8988T (cell line): ENCODE results near the gene PACRG.

ENCODE experiments used
- DNase-seq: peaks from one replicate; pipeline ENCODE4 v3.0.0; 2011

Gene PACRG

DNA sequence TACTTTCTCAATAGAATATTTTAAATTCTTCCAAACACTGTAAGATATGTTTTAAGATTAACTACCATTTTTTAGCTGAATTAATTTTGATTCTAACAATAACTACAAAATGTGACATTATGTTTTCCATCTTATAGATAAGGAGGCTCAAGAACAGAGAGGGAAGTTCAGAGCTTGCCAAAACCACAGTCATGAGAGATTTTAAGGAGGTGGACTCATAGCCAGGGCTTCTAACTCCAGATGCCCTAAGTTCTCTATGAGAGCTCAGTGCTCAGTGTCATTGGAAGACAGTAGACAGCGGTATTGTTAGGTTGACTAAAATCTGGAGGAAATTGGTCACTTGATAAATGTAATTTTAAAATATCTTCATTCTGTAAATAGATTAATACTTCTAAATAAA lies 144.2 kb downstream of the PACRG start:
- DNase-seq, result no peak

DNA sequence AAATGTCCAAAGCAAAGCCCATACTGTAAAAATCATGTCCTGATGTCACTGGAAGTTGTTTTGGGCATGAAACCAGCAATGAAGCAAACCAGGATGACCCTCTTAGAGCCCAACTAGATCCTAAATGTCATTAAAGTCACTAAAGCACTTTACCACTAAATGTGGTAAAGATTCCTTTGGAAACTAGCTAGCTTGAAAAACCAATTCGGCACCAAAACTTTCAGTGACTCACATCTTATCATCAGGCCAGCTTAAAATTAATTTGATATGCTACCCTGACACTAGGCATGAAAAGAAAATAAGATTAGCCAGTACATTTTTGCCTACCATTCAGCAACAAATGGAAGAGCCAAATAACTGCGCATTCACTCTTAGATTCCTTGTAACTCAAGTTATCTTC lies 145.8 kb downstream of the PACRG start:
- no peak for DNase-seq

DNA sequence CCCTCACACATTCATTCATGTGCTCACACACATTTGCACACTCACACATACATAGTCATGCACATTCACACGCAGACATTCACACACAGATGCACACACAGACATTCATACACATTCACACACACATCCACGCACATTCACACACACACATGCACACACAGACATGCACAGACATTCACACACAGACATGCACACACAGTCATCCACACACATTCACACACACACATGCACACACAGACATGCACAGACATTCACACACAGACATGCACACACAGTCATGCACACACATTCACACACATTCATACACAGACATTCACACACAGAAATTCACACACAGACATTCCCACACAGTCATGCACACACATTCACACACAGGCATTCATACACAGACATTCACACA lies 147.3 kb downstream of the PACRG start:
- DNase-seq, result no peak

DNA sequence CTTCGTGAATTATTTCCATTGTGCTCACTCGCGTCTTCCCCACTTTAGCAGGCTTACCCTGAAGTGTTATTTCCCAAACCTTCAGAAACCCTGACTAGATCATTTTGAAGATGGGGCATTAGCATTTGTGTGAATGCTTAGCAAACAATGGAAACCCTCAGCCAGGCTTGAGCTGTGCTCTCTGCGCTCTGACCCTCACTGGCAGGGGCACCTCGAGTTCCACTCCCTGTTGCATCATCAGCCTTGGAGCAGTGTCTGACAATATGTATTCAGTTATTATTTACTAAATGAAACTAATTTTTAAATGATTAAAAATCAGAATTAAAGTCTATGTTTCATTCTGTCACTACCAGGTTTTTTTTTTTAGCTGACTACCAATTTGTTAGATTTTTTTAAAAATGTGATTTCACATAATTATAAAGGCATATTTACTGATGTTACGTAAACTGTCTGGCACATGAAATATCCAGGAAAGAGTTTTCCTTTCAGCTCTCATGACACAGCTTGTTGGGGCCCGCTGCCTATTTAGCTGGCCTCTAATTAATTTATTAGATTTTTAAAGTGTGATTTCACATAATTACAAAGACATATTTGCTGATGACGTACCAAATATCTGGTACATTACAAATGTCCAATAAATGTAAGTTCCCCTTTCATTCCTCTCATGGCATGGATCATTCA lies 155.2 kb downstream of the PACRG start:
- no peak for DNase-seq

DNA sequence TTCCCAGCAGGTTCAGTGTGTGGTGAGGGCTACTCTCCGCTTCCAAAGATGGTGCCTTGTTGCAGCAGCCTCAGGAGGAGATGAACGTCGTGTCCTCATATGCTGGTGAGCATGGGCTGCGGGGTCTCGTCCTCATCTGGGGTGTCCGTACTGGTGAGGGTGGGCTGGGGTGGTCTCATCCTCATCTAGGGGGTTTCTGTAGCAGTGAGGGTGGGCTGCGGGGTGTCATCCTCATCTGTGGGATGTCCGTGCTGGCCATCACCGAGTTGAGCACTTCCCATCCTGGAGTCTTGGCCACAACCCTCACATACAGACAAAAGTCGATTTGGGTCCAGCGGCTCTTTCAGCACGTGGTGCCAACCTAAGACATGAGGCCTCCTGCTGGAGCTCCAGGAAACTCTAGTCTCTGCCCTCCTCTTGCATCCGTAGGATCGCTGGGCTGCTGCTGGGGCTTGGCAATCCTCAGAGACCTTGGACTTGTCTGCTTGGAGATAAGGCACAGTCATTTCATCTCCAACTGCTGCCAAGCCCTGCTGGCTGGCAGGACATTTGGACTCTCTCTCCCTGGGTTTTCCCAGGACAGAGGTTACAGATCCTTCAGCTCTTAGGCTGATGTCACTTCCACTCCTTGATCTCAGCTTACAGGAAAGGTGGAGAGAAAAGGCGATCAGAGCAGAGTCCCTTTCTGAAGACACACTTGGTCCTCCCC lies 160.4 kb downstream of the PACRG start:
- DNase-seq, result no peak

DNA sequence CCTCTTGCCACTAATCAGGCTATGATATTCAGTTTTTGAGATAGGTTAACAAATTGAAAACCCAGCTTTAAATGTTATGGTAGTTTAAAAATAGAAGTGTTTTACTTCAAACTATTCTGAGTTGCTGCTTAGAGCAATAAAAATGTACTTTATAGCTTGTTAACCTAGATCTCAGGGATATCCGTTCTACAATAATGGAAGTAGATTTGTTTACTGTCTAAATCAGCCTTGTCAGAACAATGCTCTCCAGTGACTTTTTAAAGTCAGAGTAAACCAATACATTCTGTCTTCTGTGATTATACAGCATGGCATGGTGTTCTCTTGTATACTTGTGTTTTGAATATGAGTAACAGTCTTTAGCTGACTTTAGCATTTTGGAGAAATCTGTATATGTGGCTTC lies 161.5 kb downstream of the PACRG start:
- no peak for DNase-seq

DNA sequence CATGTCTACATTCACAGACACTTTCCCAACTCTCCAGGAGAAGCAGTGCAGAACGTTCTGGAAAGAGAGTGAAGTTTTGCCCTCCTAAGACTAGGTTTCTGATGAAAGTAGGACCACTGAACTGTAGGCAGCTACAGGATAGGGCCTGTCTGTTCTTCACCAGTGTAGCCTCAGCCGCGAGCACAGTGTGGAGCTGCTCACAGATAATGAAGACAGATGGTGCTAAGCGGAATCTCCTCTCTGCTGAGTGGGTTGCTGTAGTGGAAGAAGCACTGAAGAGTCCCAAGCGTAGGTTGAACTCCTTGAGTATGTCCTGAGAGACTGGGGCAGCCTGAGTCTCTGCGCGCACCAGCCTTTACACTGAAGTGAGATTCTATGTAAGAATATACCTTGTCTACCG lies 170.2 kb downstream of the PACRG start:
- no peak for DNase-seq

DNA sequence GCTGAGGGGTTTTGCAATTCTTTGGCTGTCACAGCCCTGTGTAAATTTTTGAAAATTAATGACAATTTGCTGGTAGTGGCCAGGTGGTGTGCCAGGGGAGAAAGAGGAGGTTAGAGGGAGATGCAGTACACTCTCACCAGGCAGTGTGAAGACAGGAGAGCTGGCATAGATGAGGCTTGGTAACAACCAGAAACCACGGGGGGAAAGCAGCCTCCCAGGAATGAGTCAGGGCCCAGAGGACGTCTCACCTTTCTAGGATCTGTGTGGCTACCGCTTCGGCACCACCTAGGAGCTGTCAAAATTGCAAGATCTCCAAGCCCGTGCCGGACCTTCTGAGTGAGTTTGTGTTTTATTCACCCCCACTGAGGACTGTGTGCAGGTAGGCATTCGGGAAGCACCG lies 171.4 kb downstream of the PACRG start:
- no peak for DNase-seq

DNA sequence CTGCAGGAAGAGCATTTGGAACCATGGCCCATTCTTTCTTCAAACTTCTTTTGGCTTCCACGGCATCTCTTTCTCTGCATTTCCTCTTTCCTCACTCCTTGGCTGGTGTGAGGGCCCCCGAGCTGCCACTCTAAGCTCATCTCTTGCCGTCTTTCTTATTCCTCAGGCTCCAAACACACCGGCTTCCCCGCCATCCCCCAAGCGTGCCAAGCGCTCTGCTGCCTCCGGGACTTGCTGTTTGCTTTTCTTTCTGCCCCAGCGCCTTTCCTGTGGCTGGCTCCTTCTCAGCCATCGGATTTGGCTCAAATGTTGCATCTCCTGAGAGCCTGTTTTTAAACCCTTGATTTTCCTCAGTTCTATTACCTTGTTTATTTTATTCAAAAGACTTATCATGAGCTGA lies 172.7 kb downstream of the PACRG start:
- no peak for DNase-seq

DNA sequence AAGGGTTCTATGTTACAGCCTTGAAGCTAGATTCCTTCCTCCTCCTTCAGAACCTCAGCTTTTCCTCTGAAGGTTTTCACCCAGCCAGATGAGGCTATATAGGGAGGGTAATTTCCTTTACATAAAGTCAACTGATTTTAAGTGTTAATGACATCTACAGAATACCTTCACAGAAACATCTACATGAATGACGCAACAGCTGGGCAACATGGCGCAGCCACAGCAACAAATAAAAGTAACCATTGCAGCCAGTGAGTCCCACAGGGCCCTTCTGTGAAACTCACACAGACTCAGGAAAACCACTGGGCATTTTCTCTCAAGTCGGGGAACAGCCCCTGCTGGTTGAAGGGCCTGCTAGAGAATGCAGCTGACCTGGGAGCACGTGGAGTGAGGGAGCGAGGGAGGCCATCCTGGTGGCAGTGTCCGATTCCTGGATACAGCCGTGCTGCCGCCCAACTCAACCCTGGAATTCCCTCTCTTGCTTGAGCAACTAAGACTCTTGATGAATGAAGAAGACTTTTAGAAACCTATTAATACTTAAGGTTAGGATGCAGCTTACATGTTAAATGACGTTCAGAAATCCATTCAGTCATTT lies 176.4 kb downstream of the PACRG start:
- no peak for DNase-seq

DNA sequence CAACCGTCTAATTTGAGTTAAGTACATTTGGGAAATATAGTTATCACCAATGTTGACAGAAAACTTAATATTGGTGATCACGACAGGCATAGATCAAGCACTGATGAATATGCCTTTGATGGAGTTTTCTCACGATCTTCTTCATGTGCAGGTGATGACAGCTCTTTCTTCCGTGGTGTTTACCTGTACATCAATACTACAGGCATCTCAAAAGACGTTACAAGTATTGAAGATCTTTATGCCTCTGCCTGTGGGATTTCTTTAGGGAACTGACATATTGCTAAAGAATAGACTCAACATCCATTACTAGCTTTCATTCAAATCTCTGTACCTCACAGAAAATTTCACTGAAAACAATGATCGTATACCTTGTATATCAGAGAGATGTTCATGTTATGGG lies 178.7 kb downstream of the PACRG start:
- no peak for DNase-seq

DNA sequence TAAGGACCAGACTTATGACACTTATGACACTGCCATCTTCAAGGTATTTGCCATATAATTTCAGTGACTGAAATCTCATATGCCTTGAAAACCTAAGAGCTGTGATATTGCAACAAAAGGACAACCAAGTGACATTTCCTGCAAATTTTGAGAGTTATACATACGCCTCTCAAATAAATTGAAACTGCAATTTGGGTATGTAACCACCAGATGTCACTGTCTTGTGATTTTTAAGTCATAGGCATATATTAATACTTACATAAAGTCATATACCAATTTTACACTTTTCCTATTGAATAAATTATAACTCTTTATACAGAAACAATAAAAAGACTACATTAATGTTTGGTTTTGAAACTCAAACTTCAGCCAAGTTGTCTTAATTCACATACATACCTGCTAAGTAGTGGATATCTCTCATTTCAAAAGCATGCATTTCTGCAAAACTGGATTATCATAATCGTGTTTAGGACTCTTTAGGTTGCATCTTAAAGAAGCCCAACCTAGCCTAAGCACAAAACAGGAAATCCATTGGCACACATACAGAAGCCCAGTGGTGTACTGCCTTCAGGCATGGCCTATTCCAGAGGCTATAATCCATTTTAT lies 180.2 kb downstream of the PACRG start:
- no peak for DNase-seq

DNA sequence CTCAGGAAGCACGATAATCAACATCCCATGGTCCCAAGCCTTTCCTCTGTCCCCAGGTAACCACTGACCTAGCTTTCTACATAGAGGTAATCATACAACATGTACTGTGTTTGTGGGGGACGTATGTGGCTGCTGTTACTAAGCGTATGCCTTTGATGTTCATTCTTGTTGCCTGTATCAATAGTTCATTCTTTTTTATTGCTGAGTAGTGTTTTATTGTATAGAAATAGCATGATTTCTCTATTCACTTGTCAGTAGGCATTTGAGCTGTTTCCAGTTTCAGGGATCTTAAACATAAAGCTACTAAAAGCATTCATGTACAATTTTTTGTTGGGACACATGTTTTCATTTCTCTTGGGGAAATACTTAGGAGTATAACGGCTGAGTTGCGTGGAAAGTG lies 185.4 kb downstream of the PACRG start:
- no peak for DNase-seq

DNA sequence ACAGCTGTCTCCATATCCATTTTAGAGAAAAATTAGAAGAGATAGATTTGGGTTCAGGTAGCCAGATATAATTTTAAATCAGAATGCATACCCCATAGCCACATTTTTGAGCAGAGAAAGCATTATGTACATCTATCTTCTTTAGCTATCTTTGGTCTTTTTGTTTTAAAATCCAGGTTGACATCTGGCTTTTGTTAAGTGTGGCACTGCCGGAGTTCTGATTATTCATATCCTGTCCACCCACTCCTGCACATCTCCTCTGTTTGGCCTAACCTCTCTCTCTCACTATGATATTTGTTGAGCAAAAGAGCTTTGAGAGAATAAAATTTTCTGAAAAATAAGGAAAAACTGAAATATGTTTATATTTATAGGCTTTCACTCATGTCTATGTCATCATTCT lies 189.7 kb downstream of the PACRG start:
- DNase-seq, result no peak

DNA sequence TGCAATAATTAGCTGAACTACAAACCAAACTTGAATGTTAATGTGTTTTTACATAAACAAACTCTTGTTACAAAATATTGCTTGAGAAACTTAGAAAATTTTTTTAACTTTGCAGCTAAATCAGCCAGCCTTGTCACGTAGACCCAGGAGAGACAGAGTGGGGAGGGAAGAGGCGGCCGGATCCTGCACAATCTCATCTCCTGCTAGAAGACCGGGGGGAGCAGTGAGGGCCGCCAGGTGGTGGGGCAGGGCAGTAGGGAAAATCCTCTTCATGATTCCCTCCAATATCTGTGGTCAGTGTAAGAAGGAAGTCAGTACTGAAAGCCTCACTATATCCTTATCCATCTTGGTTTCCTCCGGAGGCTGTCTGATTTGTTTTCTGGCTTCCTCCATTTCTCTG lies 193.3 kb downstream of the PACRG start:
- DNase-seq, result no peak

DNA sequence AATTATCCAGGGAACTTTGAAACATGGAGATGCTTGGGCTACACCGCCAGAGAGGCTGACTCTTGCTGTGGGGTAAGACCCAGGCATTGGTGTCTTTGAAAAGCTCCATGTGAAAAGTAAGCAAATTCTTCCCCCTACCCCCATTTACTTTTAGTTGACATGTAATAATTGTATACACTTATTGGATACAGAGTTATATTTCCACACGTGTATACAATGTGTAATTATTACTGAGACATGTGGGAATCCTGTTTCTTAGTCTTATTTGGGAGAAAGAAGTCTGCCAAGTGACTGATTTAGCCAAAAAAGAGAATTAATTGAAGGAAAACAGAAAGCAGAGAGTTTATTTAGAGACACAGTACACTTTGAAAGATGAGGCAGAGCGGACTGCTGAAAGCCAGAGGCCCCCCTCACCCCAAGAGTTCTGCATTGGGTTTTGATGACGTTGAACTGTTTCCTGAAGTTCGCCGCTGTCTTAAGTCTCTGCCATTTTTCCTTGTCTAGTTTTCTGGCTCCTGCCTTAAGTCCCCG lies 193.8 kb downstream of the PACRG start:
- DNase-seq, result no peak

DNA sequence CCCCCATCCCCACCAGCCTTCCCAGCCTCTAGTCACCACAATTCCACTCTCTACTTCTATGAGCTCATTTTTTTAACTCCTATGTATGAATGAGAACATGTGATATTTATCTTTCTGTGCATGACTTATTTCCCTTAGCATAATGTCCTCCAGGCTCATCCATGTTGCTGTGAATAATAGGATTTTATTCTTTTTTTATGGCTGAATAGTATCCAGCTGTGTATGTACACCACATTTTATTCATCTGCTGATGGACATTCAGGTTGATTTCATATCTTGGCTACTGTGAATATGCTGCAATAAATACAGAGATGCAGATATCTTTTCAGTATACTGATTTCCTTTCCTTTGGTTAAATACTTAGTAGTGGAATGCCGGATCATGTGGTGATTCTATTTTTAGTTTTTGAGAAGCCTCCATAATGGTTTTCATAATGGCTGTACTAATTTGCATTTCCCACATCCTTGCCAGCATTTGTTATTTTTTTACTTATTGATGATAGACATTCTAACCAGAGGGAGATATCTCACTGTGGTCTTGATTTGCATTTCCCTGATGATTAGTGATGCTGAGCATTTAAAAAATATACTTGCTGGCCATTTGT lies 194.9 kb downstream of the PACRG start:
- no peak for DNase-seq

DNA sequence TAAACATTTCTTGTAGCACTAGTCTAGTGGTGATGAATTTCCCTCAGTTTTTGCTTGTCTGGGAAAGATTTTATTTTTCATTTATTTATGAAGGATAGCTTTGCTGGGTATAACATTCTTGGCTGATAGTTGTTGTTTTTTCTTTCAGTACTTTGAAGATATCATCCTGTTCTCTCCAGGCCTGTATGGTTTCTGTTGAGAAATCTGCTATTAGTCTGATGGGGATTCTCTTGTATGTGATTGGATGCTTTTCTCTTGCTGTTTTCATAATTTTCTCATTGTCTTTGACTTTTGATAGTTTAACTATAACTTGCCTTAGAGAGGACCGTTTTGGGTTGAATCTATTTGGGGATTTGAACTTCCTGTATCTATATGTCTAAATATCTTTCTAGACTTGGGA lies 207.1 kb downstream of the PACRG start:
- DNase-seq, result no peak

DNA sequence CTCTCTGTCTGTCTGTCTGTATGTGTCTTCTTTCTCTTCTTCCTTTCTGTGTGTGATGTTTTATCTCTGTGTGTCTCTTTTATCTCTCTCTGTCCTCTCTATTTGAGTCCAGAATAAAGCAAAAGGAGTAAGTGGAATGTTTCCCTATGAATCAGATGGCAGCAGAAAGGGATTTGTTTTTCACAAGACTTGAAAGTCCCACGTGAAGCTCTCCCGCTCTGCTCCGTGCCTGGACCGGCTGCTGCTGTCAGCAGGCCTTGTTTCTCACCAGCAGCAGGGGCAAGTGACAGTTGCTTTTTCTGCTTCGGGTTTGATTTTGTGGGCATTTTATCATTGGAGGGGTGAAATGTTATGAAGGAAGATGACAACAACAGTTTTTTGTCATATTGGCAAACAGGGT lies 212.7 kb downstream of the PACRG start:
- no peak for DNase-seq

DNA sequence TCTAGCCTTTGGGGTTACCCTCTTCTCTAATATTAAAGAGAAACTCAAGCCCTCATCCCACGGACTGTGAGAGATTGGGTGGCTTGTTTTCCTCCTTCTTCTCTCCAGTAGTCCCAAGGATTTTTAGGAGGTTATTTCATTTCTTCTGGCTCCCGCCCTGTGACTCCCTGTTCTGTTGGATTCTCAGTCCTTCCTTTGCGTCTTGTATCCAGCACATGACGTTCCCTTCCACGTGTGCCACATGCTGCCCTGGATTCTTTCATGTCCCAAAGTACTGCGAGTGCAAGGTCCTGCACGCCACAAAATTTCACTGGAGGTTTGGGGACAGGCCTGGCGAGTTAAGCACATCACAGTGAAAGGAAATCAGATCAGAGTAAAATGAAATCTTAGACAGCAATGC lies 213.4 kb downstream of the PACRG start:
- no peak for DNase-seq

DNA sequence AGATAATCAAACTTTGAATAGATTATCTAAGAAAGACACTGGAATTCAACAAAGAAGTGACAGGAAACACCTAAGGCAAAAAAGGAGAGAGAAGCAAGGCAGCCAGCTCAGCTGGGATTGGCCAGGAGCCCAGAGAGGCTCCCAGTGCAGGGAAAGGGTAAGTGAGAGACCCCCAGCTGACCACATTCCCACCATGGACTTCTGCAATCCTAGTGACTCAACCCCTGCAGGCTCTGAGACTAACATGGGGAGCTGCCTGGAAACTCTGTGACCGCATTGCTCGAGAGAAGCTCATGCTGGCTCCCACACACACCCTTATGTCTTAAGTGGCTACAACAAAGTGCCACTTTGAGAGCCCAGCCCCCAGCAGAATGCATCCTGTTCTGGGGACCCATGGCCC lies 215.1 kb downstream of the PACRG start:
- DNase-seq, result no peak

DNA sequence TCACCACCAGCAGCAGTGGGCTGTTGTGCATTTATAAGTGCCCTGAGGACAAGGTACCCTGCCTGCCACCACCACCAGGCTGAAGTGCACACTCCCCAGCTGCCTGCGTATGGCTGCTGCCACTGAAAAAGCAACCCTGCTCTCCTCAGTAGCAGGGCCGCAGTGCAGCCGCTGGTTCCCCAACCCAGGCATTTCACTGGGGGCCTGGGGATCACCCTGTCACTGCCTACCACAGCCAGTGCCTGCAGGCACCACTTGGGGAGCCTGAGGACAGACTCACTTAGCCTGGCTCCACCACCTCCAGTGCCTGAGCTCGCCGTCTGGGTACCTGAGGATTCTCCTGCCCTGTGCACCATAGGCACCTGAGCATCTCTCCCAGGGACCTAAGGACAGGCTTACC lies 215.6 kb downstream of the PACRG start:
- DNase-seq, result no peak

DNA sequence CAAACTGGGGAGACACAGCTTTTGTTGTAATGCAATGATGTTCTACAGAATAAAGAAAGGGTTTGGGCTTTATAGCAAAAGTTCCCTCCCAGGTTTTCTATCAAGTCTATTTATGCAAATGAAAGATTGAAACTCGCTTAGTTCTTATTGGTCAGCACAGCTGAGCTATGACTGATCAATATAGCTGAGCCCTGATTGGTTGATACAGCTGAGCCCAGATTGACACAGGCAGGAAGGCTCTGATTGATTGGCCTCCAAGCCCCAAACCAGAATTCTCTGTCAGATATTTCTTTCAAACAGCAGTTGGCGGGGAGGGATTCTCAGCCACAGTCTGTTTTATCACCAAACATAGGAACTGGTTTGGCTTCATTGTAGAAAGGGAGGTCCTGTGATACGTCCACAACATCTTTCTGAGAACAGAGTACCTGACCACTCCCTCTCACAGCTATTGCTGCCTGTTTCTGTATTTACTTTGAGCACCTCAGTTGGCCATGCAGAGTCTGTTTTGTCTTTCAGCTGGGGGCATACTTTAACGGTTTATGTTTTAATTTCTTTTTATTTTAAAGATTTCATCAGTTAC lies 223.5 kb downstream of the PACRG start:
- no peak for DNase-seq
